Activated naive CD4-positive, alpha-beta T cell (primary cell): Measurements from ENCODE around the gene MAPK1.
"Not testable (repeated sequence)": the region's sequence is repeated elsewhere in the genome, so short reads cannot be mapped to it uniquely, and the experiment has no call there.

Experiments used
- DNase-seq, 4 experiments: peaks; one replicate each; lab custom pipeline; 2025; lab: John Stamatoyannopoulos, UW

Gene MAPK1

DNA sequence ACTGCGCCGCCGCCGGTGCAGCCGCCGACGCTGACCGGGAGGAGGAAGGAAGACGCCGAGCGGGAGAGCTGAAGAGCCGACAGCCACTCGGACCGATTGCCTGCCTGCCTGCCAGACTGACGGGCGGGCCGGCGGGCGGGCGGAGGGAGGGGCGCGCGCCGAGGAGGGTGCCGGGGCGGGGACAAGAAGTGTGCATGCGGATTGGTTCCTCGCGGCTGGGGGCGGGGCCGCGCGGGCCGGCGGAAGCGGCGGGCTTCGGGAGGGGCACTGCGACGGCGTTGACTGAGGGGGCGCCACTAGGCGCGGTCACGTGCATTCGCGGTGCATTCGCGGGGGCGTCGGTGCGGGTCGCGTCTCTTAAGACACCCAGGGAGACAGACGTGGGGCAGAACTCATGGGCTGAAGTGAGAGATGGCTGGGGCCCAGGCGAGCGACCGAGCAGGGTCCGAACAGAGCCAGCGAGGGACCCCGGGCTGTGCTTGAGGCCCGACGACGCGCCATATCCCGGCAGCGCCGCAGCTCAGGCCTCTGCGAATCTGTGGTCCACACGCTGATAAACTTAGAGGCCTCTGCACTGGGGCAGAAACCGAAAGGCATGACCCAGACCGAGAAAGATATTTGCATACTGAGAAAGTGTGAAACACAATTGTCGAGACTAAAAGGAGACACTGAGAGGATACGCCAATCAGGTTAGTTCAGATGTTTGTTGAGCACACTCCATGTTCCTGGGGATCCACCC lies at the start of gene MAPK1:
Gene MAPK1, minus strand, starts transcription at position 118 of the 739 bp plus-strand sequence. CDS start 205 bp downstream, outside the sequence.
- peak; percentile 84 to 92 (median 86) for DNase-seq

DNA sequence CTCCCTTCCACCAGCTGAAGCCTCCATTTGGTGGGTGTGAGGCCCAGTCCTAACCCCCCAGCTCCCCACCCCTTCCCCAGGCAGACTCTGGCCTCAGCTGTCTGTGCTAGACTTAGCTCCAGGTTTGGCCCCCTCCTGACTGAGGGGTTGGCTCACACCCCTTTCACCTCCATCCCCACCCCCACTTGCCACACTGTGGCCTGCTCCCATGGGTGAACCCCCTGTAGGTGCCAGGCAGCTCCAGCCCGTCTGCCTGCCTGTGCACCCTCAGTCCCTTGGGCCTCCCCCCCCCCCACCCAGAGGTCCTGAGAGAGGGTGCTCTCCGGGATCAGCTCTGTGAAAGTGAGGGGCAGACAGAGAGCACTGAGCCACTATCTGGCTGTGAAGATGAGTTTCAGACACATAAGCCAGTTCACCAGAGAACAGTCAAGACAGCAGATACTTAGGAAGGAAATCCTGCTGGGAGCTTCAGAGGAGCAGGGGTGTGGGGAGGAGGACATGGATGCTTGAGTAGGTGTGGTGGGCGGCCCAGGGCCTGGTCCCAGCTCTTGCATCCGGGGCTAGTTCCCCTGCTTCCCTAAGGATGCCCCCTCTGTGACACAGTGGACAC lies 49.0 kb upstream of the MAPK1 start:
- DNase-seq = no peak

DNA sequence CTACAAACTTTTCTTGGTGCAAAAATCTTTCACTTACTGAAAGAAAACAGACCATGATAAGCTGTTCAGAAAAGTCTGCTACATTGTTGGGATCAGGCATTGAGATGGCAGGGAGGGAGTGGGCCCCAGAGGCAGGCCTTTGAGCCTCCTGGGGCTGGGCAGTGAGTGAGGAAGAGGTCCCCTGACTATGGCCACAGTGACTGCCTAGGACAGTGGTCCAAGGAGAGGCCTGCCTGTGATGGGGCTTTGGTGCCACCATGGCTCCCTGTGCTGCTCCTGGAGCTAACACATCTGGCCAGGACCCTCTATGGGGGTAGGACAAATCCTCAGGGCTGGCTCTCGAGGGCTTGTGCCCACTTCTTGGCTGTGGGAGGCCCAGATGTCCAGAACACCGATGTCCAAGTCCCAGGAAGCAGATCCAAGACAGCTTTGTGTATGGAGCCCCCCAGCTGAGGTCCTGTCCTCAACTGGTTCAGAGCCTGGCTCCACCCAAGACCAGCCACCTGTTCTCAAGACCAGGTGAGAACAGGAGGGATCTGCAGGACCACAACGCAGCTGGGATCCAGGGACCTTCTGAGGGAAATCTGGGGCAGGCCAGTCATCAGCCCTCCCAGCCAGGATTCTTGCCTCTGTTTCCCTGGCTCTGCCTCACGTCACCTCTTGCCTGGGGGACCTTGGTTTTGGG lies 48.3 kb upstream of the MAPK1 start:
- no peak for DNase-seq

DNA sequence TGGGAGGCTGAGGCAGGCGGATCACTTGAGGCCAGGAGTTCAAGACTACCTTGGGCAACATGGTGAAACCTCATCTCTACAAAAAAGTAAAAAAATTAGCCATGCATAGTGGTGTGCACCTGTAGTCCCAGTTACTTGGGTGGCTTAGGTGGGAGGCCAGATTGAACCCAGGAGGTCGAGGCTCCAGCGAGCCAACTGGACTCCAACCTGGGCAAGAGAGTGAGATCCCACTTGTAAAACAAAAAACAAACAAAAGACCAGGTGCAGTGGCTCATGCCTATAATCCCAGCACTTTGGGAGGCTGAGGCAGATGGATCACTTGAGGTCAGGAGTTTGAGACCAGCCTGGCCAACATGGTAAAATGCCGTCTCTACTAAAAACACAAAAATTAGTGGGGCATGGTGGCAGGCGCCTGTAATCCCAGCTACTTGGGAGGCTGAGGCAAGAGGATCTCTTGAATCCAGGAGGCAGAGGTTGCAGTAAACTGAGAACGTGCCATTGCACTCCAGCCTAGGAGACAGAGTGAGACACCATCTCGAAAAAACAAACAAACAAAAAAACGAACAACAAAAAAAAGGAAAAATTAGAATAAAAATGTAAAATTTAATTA lies 46.7 kb upstream of the MAPK1 start:
- not testable (repeated sequence) for DNase-seq

DNA sequence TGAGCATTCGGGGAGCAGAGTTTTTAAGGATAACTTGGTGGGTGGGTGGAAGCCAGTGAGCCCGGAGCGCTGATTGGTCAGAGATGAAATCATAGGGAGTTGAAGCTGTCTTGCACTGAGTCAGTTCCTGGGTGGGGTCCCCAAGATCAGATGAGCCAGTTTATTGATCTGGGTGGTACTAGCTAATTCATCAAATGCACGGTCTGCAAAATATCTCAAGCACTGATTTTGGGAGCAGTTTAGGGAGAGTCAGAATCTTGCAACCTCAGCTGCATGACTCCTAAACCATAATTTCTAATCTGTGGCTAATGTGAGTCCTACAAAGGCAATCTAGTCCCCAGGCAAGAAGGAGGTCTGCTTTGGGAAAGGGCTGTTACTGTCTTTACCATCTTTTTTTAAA lies 42.9 kb upstream of the MAPK1 start:
- DNase-seq = not testable (repeated sequence)

DNA sequence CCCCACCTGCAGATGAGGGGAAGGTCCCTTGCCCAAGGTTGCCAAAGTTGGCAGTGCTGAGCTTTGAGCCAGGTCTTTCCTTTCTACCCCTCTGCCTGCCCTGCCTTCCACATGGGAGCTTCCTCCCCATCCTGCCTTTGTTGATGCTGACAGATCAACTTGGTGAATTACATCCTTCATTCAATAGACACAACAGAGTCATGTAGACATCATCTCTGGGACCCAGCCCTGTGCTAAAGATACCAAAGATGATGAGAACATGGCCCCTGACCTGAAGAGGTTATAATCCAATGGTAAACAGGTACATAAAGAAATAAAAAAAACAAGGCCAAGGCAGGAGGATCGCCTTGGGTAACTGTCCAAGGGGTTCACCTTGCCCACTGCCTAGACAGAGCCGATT lies 42.4 kb upstream of the MAPK1 start:
- DNase-seq = no peak

DNA sequence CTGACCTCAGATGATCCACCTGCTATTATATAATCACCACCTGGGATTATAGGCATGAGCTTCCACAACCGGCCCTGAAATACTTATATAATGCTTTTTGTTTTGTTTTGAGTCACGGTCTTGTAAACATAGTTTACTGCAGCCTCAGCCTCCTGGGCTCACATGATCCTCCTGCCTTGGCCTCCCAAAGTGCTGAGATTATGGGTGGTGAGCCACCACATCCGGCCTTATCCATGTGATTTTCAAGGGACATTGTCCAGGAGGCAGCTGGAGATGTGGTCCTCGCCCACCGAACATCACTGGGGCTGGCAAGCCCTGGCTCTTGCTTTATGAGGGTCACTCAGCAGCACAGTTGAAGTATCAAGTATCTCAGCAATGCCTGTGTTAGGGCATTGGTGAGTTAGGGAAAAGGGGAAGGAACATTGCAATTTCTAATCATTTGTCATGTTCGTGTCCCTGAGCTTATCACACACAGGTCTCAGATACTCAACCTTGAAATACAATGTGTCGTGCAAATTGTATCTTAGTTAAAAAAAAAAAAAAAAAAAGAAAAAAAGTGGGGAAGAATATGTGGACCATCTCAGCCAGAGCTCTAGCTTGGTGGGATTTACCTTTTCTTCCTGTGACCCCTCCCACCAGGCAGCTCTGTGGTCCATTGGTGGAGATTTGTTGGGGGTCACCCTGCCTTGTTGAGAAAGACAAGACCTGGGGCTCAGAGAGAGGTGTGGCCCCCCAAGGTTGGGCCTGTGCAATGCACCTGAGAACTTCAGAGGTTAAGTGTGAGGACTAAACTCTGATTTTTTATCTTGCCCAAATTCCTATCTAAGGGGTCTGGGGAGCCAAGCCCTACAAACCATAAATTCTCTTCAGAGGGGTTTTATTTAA lies 40.4 kb upstream of the MAPK1 start:
- no peak for DNase-seq

DNA sequence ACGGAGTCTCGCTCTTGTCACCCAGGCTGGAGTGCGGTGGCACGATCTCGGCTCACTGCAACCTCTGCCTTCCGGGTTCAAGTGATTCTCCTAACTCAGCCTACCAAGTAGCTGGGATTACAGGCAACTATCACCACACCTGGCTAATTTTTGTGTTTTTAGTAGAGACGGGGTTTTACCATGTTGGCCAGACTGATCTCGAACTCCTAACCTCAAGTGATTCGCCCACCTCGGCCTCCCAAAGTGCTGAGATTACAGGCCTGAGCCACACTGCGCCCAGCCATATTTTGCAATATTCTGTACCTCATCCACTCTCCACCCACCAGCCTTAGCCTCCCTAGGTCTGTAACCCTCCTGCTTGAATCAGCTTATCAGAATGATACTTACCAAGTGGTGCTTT lies 37.8 kb upstream of the MAPK1 start:
- not testable (repeated sequence) for DNase-seq

DNA sequence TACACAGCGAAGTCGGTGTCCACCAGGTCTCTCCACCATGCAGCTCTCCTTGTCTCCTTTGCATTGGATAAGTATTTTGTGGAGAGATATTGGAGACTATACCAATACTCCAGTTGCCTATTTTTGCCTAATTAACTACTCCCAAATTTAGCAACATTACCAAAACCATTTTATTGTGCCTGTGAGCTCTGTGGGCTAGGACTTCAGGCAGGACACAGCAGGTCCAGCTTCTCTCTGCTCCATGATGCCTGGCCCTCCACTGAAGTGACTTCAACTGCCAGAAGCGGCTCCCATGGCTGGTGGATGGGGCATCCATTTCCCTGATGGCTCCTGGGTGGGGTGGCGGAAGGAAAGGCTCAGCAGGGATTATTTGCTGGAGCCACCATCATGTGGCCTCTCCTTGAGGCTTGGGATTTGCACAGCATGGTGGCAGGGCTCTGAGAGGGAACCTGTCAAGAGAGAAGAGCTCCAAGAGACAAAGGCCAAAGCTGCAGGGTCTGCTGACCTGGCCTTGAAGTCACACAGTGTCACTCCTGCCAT lies 36.9 kb upstream of the MAPK1 start:
- no peak for DNase-seq

DNA sequence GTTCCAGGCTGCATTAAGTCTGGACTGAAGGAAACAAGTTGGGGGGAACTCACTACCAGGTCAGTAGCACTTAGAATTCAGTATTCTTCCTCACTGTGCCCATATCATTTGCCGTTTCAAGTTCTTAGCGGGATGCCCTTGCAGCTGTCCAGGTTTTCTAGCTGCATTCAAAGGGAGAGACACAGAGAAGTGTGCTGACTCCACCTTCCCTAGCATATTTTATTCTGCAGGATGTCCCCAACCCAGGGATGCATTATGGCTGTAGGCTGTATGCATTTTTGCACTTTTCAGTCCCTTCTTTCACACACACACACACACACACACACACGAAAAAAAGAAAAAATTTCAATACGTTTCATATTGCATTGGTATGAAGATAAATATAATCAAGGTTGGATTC lies 35.8 kb upstream of the MAPK1 start:
- no peak for DNase-seq

DNA sequence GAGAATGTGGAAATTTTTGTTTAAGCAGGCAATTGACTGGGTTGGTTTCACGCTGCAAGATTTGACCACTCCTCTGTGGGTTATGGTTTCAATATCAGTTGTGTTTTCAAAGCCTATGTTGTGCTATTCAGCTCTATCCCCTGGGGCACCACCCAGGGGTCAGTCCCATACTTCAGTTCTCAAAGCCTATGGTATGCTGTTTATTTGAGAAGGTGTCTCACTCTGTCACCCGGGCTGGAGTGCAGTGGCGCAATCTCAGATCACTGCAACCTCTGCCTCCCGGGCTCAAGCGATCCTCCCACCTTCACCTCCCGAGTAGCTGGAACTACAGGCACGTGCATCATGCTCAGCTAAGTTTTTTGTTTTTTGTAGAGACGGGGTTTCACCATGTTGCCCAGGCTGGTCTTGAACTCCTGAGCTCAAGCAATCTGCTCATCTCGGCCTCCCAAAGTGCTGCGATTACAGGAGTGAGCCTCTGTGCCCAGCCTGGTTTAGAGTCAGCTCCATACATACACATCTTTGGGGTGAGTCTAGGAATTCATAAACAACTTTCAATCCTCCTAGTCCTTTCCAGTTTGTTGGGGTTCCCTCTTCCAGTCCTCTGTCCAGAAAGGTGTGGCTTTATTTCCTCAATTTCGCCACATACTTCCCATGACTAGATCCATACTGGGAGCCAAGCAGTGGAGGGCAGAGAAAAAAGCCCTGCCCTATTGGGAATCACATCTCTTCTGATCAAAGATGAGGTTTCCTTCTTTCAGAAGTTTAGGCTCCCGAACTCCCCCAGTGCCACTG lies 35.0 kb upstream of the MAPK1 start:
- DNase-seq = no peak

DNA sequence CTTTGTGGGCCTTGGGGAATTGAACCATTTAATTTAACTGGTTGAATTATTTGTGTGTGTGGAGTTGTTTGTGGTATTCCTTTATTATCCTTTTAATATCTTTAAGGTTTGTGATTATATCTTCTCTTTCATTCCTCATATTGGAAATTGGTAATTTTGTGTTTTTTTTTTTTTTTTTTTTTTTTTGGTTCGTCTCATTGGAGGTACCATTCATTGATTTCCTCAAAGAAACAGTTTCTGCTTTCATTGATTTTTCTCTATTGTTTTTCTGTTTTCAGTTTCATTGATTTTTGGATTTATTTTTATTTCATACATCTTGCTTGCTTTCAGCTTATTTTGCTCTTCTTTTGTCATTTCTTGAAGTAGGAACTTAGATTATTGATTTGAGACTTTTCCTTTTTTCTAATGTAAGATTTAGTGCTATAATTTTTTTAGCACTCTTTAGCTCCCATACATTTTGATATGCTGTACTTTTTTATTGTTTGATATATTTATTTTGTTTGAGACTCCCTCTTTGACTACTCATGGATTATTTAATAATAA lies 31.0 kb upstream of the MAPK1 start:
- DNase-seq = no peak

DNA sequence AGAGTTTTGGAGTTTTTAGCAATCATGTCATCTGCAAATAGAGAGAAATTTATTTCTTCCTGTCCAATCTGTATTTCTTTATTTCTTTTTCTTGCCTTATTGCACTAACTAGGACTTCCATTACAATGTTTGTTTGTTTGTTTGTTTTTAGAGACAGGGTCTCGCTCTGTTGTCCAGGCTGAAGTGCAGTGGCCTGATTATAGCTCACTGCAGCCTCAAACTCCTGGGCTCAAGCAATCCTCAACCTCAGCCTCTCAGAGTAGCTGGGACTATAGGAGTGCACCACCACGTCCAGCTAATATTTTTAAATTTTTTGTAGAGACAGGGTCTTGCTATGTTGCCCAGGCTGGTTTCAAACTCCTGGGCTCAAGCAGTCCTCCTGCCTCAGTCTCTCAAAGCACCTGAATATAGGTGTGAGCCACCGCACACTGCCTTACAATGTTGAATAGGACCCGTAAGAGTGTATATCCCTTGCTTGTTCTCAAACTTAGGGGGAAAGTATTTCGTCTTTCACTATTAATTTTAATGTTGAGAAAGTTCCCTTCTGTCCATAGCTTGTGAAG lies 29.6 kb upstream of the MAPK1 start:
- DNase-seq = no peak

DNA sequence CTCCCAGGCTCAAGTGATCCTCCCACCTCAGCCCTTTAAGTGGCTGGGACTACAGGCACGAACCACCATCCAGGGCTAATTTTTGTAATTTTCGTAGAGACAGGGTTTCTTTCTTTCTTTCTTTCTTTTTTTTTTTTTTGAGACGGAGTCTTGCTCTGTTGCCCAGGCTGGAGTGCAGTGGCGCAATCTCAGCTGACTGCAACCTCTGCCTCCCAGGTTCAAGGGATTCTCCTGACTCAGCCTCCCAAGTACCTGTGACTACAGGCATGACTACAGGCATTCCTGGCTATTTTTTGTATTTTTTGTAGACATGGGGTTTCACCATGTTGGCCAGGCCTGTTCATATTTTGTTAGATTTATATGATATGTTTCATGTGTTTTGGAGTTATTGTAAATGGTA lies 28.8 kb upstream of the MAPK1 start:
- DNase-seq = not testable (repeated sequence)

DNA sequence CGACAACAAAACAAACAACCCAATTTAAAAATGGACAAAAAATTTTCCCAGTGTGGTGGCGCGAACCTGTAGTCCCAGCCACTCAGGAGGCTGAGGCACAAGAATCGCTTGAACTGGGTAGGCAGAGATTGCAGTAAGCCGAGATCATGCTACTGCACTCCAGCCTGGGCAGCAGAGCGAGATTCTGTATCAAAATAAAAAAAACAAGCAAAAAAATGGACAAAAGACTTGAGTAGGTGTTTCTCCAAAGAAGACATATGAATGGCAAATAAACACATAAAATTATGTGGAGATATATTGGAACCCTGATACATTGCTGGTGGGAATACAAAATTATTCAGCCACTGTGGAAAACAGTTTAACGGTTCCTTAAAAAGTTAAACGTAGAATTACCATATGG lies 27.4 kb upstream of the MAPK1 start:
- no peak for DNase-seq

DNA sequence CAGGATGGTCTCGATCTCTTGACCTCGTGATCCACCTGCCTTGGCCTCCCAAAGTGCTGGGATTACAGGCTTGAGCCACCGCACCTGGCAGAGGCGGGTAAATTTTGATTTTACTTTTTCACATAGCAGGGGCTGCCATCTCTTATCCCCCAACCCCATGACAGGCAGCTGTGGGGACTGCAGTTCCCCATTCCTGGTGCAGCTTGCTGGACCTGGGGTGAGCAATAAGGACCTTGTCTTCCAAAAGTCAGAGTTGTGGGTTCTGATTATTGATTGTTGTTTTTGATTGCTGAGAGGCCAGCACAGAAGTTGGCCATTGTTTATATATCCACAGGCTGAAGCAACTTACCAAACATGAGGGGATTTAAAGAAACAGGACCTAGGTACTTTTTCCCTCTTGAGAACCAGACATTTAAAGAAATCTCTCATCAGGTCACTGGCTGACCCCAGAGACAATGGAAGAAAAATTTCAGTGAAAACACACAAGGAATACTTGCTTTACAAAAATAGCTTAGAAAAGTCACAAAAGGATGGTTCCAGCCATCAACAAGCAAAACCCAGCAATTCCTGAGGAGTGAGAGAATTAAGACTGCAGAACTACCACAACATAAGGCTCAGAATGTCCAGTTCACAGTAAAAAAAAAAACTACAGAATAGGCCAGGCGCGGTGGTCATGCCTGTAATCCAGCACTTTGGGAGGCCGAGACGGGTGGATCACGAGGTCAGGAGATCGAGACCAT lies 22.0 kb upstream of the MAPK1 start:
- DNase-seq = no peak

DNA sequence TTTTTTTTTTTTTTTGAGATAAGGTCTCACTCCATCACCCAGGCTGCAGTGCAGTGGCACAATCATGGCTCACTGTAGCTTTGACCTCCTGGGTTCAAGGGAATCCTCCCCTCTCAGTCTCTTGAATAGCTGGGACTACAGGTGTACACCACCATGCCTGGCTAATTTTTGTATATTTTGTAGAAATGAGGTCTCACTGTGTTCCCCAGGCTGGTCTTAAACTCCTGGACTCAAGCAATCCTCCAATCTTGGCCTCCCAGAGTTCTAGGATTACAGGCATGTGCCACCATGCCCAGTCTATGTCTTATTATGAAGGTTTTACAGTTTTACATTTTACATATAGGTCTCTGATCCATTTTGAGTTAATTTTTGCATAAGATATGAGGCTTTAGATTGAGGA lies 20.4 kb upstream of the MAPK1 start:
- no peak for DNase-seq

DNA sequence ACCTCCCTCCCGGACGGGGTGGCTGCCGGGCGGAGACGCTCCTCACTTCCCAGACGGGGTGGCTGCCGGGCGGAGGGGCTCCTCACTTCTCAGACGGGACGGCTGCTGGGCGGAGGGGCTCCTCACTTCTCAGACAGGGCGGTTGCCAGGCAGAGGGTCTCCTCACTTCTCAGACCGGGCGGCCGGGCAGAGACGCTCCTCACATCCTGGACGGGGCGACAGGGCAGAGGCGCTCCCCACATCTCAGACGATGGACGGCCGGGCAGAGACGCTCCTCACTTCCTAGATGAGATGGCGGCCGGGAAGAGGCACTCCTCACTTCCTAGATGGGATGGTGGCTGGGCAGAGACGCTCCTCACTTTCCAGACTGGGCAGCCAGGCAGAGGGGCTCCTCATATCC lies 16.5 kb upstream of the MAPK1 start:
- DNase-seq = not testable (repeated sequence)

DNA sequence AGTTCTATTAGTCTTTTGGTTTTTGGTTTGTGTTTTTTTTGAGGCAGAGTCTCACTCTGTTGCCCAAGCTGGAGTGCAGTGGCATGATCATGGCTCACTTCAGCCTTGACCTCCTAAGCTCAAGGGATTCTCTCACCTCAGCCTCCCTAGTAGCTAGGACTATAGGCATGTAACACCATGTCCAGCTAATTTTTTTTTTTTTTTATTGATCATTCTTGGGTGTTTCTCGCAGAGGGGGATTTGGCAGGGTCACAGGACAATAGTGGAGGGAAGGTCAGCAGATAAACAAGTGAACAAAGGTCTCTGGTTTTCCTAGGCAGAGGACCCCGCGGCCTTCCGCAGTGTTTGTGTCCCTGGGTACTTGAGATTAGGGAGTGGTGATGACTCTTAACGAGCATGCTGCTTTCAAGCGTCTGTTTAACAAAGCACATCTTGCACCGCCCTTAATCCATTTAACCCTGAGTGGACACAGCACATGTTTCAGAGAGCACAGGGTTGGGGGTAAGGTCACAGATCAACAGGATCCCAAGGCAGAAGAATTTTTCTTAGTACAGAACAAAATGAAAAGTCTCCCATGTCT lies 15.4 kb upstream of the MAPK1 start:
- not testable (repeated sequence) for DNase-seq
